Measurements from ENCODE around the gene SUN3. TPM values are rescaled to one million over a fixed set of nuclear protein-coding genes. Genes with fewer than 3 reads are reported as not detected.

Gene SUN3
- total and polyA plus RNA-seq, 2 of the 8 experiments (the other 6 are each of a cell fraction or from before 2014, with no cell fraction given), result not detected

Other genes starting within 250 kb of the SUN3 start
- 0.22 and 0.25 TPM in 2 replicates for gene PKD1L1, start 80.6 kb downstream of the SUN3 start, total RNA-seq (2021; fragmentation: NEBNext Ultra II Directional; extraction: Animal tissue kit (Norgen Biotek cat#: 25700))
- 0.35 and 0.46 TPM in 2 replicates for gene PKD1L1, start 80.6 kb downstream of the SUN3 start, polyA plus RNA-seq (2011; rRNA removed)
- gene HUS1, start 49.5 kb downstream of the SUN3 start, total RNA-seq (2021; fragmentation: NEBNext Ultra II Directional; extraction: Animal tissue kit (Norgen Biotek cat#: 25700)), result 32.0 and 33.0 TPM in 2 replicates
- 11.4 and 15.0 TPM in 2 replicates for gene HUS1, start 49.5 kb downstream of the SUN3 start, polyA plus RNA-seq (2011; rRNA removed)
- gene C7orf57, start 6.4 kb upstream of the SUN3 start, total RNA-seq (2021; fragmentation: NEBNext Ultra II Directional; extraction: Animal tissue kit (Norgen Biotek cat#: 25700)), result 0.27 and 0.56 TPM in 2 replicates
- 0.08 and 0.25 TPM in 2 replicates for gene C7orf57, start 6.4 kb upstream of the SUN3 start, polyA plus RNA-seq (2011; rRNA removed)
- gene UPP1, start 60.2 kb upstream of the SUN3 start, total RNA-seq (2021; fragmentation: NEBNext Ultra II Directional; extraction: Animal tissue kit (Norgen Biotek cat#: 25700)), result 37.5 and 40.7 TPM in 2 replicates
- gene UPP1, start 60.2 kb upstream of the SUN3 start, polyA plus RNA-seq (2011; rRNA removed), result 46.2 and 61.4 TPM in 2 replicates
- gene ABCA13, start 142.4 kb upstream of the SUN3 start, total RNA-seq (2021; fragmentation: NEBNext Ultra II Directional; extraction: Animal tissue kit (Norgen Biotek cat#: 25700)), result 0.07 and 0.13 TPM in 2 replicates
- gene ABCA13, start 142.4 kb upstream of the SUN3 start, polyA plus RNA-seq (2011; rRNA removed), result 0.02 and 0.09 TPM in 2 replicates

Measured in H1 (cell line).